ENCODE results near the gene TNNI3. TPM values are rescaled to one million over a fixed set of nuclear protein-coding genes. Genes with fewer than 3 reads are reported as not detected.

The TNNI3 gene
- total and polyA plus RNA-seq, 2 donors (not counting 3 experiments of a cell fraction or from before 2014, with no cell fraction given): not detected

DNA sequence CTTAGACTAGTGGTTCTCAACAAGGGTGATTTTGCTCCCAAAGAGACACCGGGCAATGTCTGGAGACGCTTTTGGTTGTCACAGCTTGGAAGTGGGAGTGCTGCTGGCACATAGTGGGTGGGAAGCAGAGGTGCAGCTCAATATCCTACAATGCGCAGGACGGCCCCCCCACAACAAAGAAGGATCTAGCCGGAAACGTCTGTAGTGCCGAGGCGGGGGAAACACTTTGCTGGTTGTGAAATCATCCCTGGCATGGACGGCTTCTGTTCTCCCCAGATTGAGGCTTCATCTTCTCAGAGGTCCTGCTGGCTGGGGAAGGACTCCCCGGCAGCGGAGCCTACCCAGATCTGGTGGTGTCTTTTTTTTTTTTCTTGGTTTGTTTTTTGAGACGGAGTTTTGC is 35.9 kb upstream of the TNNI3 start:
- Histone ChIP-seq H3K4me3 (replicated peaks in 1 of 3; ENCODE audit: insufficient read depth in 1 of 3, low read depth in 1 of 3, low read length in 3 of 3) (no peak overlapping the region), H3K27me3 (ENCODE audit: control insufficient read depth in 2 of 2, insufficient read depth in 2 of 2, low read length in 2 of 2) (no peaks in the 10 kb centered on the region), H3K79me2 (ENCODE audit: control insufficient read depth, insufficient read depth, low read length) (no peaks in the 10 kb centered on the region), H3K9ac (replicated peaks; ENCODE audit: extremely low read depth, insufficient read depth, low read length) (no peak overlapping the region), H3K36me3 (ENCODE audit: control insufficient read depth in 2 of 2, extremely low read depth in 1 of 2, insufficient read depth in 2 of 2, low read length in 2 of 2) (no peaks in the 10 kb centered on the region), H3K9me3 (replicated peaks; ENCODE audit: control insufficient read depth, insufficient read depth, low read length) (no peaks in the 10 kb centered on the region), H3K4me2 (ENCODE audit: insufficient read depth, low read length) (no peak overlapping the region), H2AFZ (ENCODE audit: low read depth, low read length) (no peak overlapping the region), H3K4me1 (ENCODE audit: control insufficient read depth, extremely low read depth, insufficient read depth, low read length) (peaks cover 4% of the 10 kb centered on the region), H3K27ac (ENCODE audit: insufficient read depth, low read depth, low read length) (no peak overlapping the region), H3K9me1 (replicated peaks; ENCODE audit: control insufficient read depth, extremely low read depth, insufficient read depth, low read length) (no peaks in the 10 kb centered on the region), H4K20me1 (replicated peaks; ENCODE audit: control insufficient read depth, extremely low read depth, insufficient read depth, low read length) (no peaks in the 10 kb centered on the region)
- dilution Hi-C loops (cut with MboI; ENCODE audit: extremely low pct_ligation_motif_present, low sequenced_read_pairs): no loop called here
- ChIA-PET CTCF (interaction anchor here (0.6 to 1.2 kb wide), 6 partner anchors 10 to 244 kb away, joined by 3 to 4 read pairs (median 3); partner anchors contain the start of genes DNAAF3 and SYT5), POLR2A (no interaction called here)
- TF ChIP-seq JUN (IDR thresholded peaks at IDR 0.05; ENCODE audit: borderline replicate concordance, insufficient read depth, insufficient read length, low read depth) (no peak), POLR2AphosphoS5 (IDR thresholded peaks at IDR 0.05; ENCODE audit: insufficient read depth, low read depth, low read length) (no peak), MYC (IDR thresholded peaks at IDR 0.05; ENCODE audit: low read depth, low read length) (no peak), EZH2 (IDR thresholded peaks at IDR 0.05; ENCODE audit: borderline replicate concordance, low read depth, low read length, severe bottlenecking) (no peak), POLR2A (IDR thresholded peaks at IDR 0.05; ENCODE audit: low read depth, low read length) (no peak), GATA2 (IDR thresholded peaks at IDR 0.05; ENCODE audit: insufficient read depth, insufficient read length, low read depth, low read length) (no peak), FOS (IDR thresholded peaks at IDR 0.05; ENCODE audit: borderline replicate concordance, insufficient read depth, low read length) (no peak)
- TF ChIP-seq, protein P1, sequence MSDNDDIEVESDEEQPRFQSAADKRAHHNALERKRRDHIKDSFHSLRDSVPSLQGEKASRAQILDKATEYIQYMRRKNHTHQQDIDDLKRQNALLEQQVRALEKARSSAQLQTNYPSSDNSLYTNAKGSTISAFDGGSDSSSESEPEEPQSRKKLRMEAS (IDR thresholded peaks at IDR 0.05; ENCODE audit: insufficient read depth, insufficient read length): no peak
- TF ChIP-seq, protein P2, sequence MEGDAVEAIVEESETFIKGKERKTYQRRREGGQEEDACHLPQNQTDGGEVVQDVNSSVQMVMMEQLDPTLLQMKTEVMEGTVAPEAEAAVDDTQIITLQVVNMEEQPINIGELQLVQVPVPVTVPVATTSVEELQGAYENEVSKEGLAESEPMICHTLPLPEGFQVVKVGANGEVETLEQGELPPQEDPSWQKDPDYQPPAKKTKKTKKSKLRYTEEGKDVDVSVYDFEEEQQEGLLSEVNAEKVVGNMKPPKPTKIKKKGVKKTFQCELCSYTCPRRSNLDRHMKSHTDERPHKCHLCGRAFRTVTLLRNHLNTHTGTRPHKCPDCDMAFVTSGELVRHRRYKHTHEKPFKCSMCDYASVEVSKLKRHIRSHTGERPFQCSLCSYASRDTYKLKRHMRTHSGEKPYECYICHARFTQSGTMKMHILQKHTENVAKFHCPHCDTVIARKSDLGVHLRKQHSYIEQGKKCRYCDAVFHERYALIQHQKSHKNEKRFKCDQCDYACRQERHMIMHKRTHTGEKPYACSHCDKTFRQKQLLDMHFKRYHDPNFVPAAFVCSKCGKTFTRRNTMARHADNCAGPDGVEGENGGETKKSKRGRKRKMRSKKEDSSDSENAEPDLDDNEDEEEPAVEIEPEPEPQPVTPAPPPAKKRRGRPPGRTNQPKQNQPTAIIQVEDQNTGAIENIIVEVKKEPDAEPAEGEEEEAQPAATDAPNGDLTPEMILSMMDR (IDR thresholded peaks at IDR 0.05; ENCODE audit: extremely low read depth in 1 of 2, insufficient read depth in 1 of 2, low read depth in 1 of 2, low read length in 2 of 2): no peak
- no TSS peak for BruUV-seq (replicated peaks)
- intact Hi-C loops (cut with micrococcal nuclease): no loop called here
- DNase-seq (ENCODE audit: low read depth, low spot score) (no peak), FAIRE-seq (no peak)
